OCI-LY3 (cell line): ENCODE results near the gene FAM120A.

ENCODE experiments used
- H2AFZ ChIP-seq: fragments of 200-600, 300-600 bp; shearing (Covaris generic); 2 replicates; pipeline ENCODE4 v1.6.0; 2014; ENCODE audit warnings: antibody characterized with exemption, low read depth, low read length
- H3K27ac ChIP-seq: fragments of 200-600, 300-600 bp; sonication (generic); 2 replicates; pipeline ENCODE4 v1.5.1; 2014; ENCODE audit warnings: mild to moderate bottlenecking, low read length, moderate library complexity, mixed read lengths
- H3K27me3 ChIP-seq: fragments of 200-600, 300-600 bp; sonication (generic); 2 replicates; pipeline ENCODE4 v1.6.1; 2014; ENCODE audit warnings: low read depth, low read length, mixed read lengths
- H3K36me3 ChIP-seq: fragments of 200-600, 300-600 bp; sonication (generic); replicated peaks from 2 replicates; pipeline ENCODE3; 2014; ENCODE audit warnings: low read depth, low read length, mixed read lengths
- H3K4me1 ChIP-seq: fragments of 300-600, 200-600 bp; sonication (generic); 2 replicates; pipeline ENCODE4 v1.6.1; 2014; ENCODE audit warnings: low read length, mixed read lengths
- H3K4me2 ChIP-seq: fragments of 200-600, 300-600 bp; sonication (generic); 2 replicates; pipeline ENCODE4 v1.6.1; 2014; ENCODE audit warnings: low read length, mixed read lengths
- H3K4me3 ChIP-seq: fragments of 300-600, 200-600 bp; sonication (generic); 2 replicates; pipeline ENCODE4 v1.5.1; 2014; ENCODE audit warnings: antibody characterized with exemption, mild to moderate bottlenecking, low read length, moderate library complexity
- H3K79me2 ChIP-seq: fragments of 300-600, 200-600 bp; shearing (Covaris generic); 2 replicates; pipeline ENCODE4 v1.6.1; 2014; ENCODE audit warnings: mild to moderate bottlenecking, low read length, mixed read lengths
- H3K9ac ChIP-seq: fragments of 300-600, 200-600 bp; shearing (Covaris generic); 2 replicates; pipeline ENCODE4 v1.6.0; 2014; ENCODE audit warnings: mild to moderate bottlenecking, low read length, moderate library complexity
- H3K9me3 ChIP-seq: fragments of 200-600, 300-600 bp; shearing (Covaris generic); 2 replicates; pipeline ENCODE4 v1.6.1; 2014; ENCODE audit warnings: low read length, mixed read lengths; ENCODE audit not compliant: insufficient read depth
- H4K20me1 ChIP-seq: fragments of 200-600, 300-600 bp; sonication (generic); 2 replicates; pipeline ENCODE4 v1.6.1; 2016; ENCODE audit warnings: low read length, mixed read lengths; ENCODE audit not compliant: insufficient read depth
- EZH2phosphoT487 ChIP-seq: fragments of 200-600 bp; shearing (Covaris generic); IDR thresholded peaks from 2 replicates; pipeline ENCODE4 v1.6.1; 2018; ENCODE audit warnings: antibody characterized with exemption, mixed run types, low read depth
- TF ChIP-seq, protein P1 (sequence below): fragments of 200-600, 300-600 bp; sonication (generic); IDR thresholded peaks from 2 replicates; pipeline ENCODE4 v1.5.1; 2014; ENCODE audit warnings: antibody characterized with exemption, low read length, low read depth

FAM120A gene

DNA sequence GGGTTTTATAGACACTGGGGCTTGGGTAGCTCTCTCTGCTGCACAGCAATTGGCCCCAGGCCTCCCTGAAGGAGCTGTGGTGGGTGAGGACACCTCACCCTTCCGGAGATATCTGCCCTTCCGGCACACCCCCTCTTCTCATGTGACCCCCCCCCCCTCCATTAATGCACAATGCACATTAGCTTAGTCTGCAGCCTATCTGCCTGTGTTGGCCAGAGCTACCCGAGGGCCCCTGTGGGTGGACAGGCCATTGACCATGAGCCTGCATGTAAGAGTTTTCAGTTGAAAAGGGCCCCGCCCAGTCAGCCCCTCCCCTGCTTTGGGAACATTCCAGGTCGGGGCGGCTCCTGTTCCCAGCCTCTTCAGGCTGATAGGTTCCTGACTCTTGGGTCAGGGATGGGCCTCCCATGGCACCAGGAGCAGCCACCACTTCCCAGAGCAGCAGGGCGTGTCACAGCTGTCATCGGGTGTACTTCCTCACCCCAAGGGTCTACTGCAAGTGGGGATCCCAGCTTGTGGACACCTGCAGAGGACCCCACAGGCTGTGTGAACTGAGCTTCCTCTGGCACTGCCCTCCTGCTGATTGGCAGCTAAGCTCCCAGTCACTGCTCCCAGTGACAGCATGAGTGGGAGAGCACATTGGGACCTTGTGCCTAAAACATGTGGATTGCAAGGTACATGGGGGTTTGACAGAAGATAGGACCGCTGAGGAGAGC, 142.7 kb downstream of the FAM120A start:
- no peak for TF ChIP-seq EZH2phosphoT487
- TF ChIP-seq, protein P1, sequence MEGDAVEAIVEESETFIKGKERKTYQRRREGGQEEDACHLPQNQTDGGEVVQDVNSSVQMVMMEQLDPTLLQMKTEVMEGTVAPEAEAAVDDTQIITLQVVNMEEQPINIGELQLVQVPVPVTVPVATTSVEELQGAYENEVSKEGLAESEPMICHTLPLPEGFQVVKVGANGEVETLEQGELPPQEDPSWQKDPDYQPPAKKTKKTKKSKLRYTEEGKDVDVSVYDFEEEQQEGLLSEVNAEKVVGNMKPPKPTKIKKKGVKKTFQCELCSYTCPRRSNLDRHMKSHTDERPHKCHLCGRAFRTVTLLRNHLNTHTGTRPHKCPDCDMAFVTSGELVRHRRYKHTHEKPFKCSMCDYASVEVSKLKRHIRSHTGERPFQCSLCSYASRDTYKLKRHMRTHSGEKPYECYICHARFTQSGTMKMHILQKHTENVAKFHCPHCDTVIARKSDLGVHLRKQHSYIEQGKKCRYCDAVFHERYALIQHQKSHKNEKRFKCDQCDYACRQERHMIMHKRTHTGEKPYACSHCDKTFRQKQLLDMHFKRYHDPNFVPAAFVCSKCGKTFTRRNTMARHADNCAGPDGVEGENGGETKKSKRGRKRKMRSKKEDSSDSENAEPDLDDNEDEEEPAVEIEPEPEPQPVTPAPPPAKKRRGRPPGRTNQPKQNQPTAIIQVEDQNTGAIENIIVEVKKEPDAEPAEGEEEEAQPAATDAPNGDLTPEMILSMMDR = no peak
- no peak overlapping the region for H3K4me3 ChIP-seq
- H3K79me2 ChIP-seq = peaks cover 40% of the 10 kb centered on the region
- H3K36me3 ChIP-seq = no peaks in the 10 kb centered on the region
- no peak overlapping the region for H3K27ac ChIP-seq
- H3K4me2 ChIP-seq = no peak overlapping the region
- peaks cover 69% of the 10 kb centered on the region for H4K20me1 ChIP-seq
- H3K27me3 ChIP-seq = no peaks in the 10 kb centered on the region
- H3K9me3 ChIP-seq = no peaks in the 10 kb centered on the region
- no peak overlapping the region for H3K9ac ChIP-seq
- H3K4me1 ChIP-seq = no peaks in the 10 kb centered on the region
- no peak overlapping the region for H2AFZ ChIP-seq

DNA sequence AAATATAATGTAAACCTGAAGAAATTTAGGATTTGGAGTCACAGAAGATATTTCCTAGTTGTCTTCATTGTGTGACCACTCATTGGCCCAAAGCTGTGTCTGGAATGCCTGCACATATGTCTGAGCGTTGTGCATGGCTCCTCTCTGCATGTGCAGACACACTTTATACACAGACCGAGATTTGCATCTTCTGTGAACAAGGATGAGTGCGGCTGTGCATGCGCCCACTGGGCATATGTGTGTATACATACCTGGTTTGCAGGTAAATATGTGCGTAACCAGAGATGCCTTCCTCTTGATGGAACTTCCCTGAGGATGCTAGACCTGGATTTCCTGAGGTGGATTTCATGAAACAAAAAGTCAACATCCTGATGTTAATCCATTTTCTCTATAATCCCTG, 144.0 kb downstream of the FAM120A start:
- Histone ChIP-seq H3K36me3 (no peaks in the 10 kb centered on the region), H3K9me3 (no peaks in the 10 kb centered on the region), H4K20me1 (peaks cover 64% of the 10 kb centered on the region), H3K9ac (no peak overlapping the region), H3K4me2 (no peak overlapping the region), H3K4me3 (no peak overlapping the region), H3K4me1 (peaks cover 2% of the 10 kb centered on the region; the same call in 1 of the 2 replicates), H2AFZ (no peak overlapping the region), H3K27me3 (no peaks in the 10 kb centered on the region), H3K27ac (no peak overlapping the region), H3K79me2 (peaks cover 48% of the 10 kb centered on the region)
- TF ChIP-seq, protein P1 = no peak
- no peak for TF ChIP-seq EZH2phosphoT487

DNA sequence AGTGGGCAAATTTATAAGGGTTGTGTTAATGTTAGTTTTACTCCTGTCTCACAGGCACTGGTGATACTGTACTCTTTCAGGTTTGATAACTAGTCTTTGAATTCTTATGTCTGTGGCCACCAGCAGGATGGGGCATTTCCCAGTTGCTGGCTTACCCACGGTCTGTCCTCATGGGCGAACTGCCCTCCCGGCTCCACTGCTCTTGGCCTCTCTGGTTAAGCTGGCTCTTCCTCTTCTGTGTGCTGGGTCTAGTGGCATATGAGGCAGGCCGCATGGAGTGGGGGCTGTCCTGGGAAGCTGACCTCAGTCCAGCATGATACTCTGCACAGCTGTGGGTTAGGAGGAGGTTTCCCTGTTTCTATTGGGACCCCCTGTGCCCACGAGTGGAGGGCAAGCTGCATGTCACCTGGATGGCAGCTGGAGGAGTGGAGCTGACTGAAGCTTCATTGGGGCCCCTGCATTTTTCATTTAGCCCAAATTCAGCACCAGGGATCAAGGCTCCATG, 144.4 kb downstream of the FAM120A start:
- H3K27me3 ChIP-seq = no peaks in the 10 kb centered on the region
- H4K20me1 ChIP-seq = peaks cover 64% of the 10 kb centered on the region
- no peaks in the 10 kb centered on the region for H3K9me3 ChIP-seq
- no peak overlapping the region for H3K4me3 ChIP-seq
- no peak overlapping the region for H3K9ac ChIP-seq
- peaks cover 47% of the 10 kb centered on the region for H3K79me2 ChIP-seq
- H3K4me1 ChIP-seq = peaks cover 2% of the 10 kb centered on the region; the same call in 1 of the 2 replicates
- TF ChIP-seq, protein P1 = no peak
- no peak for TF ChIP-seq EZH2phosphoT487
- no peak overlapping the region for H3K4me2 ChIP-seq
- H3K36me3 ChIP-seq = no peaks in the 10 kb centered on the region
- no peak overlapping the region for H3K27ac ChIP-seq
- H2AFZ ChIP-seq = no peak overlapping the region

DNA sequence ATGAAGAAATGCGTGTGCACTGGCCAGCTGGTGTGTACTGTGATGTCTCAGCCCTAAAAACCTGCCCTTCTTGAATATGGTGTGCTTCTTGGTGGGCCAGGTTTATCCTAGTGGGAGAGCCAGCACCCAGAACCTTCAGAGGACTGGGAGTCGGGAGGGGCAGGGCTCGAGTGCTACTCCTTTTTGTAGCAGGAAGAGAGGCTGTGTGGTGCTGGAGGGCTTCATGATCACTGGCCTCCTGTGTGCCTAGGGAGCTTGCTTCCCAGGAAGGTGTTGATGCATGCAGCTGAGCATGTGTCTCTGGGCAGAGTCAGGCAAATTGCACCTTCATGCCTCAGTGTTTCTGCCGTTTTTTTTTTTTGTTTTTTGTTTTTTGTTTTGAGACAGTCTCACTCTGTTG, 144.9 kb downstream of the FAM120A start:
- peaks cover 2% of the 10 kb centered on the region; the same call in 1 of the 2 replicates for H3K4me1 ChIP-seq
- H3K9me3 ChIP-seq = no peaks in the 10 kb centered on the region
- peaks cover 65% of the 10 kb centered on the region for H4K20me1 ChIP-seq
- TF ChIP-seq, protein P1 = no peak
- TF ChIP-seq EZH2phosphoT487 = no peak
- H3K27me3 ChIP-seq = no peaks in the 10 kb centered on the region
- H2AFZ ChIP-seq = no peak overlapping the region
- no peaks in the 10 kb centered on the region for H3K36me3 ChIP-seq
- H3K79me2 ChIP-seq = peaks cover 51% of the 10 kb centered on the region
- no peak overlapping the region for H3K4me3 ChIP-seq
- H3K4me2 ChIP-seq = no peak overlapping the region
- no peak overlapping the region for H3K9ac ChIP-seq
- no peak overlapping the region for H3K27ac ChIP-seq
